GM23338 (cell line): Measurements from ENCODE around the gene HLA-DPB1.

Source experiments
- CREB1 ChIP-seq: fragments of 250-450 bp; sonication (Bioruptor Pico); IDR thresholded peaks from 2 replicates; pipeline ENCODE4 v1.5.0; 2020; ENCODE audit warnings: low read depth, mild to moderate bottlenecking, moderate library complexity
- CTCF ChIP-seq, 2 experiments: fragments of 200-600 bp in 1 of 2; sonication (generic) in 1 of 2; conservative IDR thresholded peaks; 2 replicates each; pipeline versions ENCODE4 v1.5.1 to v1.6.1; 2016 to 2017; ENCODE audit warnings: antibody characterized with exemption in 2 of 2, low read depth in 2 of 2, mild to moderate bottlenecking in 2 of 2, moderate library complexity in 1 of 2
- ETS1 ChIP-seq: IDR thresholded peaks from 2 replicates; pipeline ENCODE4 v1.6.1; 2016; ENCODE audit warnings: antibody characterized with exemption
- EZH2 ChIP-seq: fragments of 200-600 bp; sonication (generic); IDR thresholded peaks from one replicate; pipeline ENCODE4 v1.8.0; 2017; ENCODE audit warnings: antibody characterized with exemption, mild to moderate bottlenecking, low read depth; ENCODE audit not compliant: unreplicated experiment
- EZH2phosphoT487 ChIP-seq: fragments of 200-600 bp; sonication (generic); IDR thresholded peaks from one replicate; pipeline ENCODE4 v1.8.1; 2018; ENCODE audit warnings: antibody characterized with exemption; ENCODE audit not compliant: unreplicated experiment
- JUNB ChIP-seq: IDR thresholded peaks from one replicate; pipeline ENCODE4 v1.6.1; 2016; ENCODE audit warnings: antibody characterized with exemption; ENCODE audit not compliant: unreplicated experiment
- NANOG ChIP-seq: IDR thresholded peaks from 2 replicates; pipeline ENCODE4 v1.6.1; 2016; ENCODE audit warnings: antibody characterized with exemption, borderline replicate concordance
- POLR2AphosphoS5 ChIP-seq: IDR thresholded peaks from 2 replicates; pipeline ENCODE4 v1.6.1; 2016; ENCODE audit warnings: antibody characterized with exemption, low read depth
- REST ChIP-seq: IDR thresholded peaks from one replicate; pipeline ENCODE4 v1.6.1; 2018; ENCODE audit warnings: antibody characterized with exemption; ENCODE audit not compliant: unreplicated experiment
- STAT1 ChIP-seq: IDR thresholded peaks from one replicate; pipeline ENCODE4 v1.6.1; 2016; ENCODE audit warnings: antibody characterized with exemption; ENCODE audit not compliant: unreplicated experiment

GRCh38 chr6:33124525-33124901, 48.7 kb downstream of the HLA-DPB1 start:
- TF ChIP-seq CTCF (conservative IDR thresholded peaks at IDR 0.05; ENCODE audit: low read depth in 2 of 2) (no peak), POLR2AphosphoS5 (no peak), REST (no peak), EZH2phosphoT487 (no peak), EZH2 (no peak), CREB1 (CRISPR knock-in tag) (no peak), STAT1 (no peak), JUNB (no peak), ETS1 (no peak), NANOG (no peak)
